GM23338 (cell line): ENCODE results near the gene FOXD1.

Experiments
- CREB1 ChIP-seq: fragments of 250-450 bp; sonication (Bioruptor Pico); IDR thresholded peaks from 2 replicates; pipeline ENCODE4 v1.5.0; 2020; ENCODE audit warnings: low read depth, mild to moderate bottlenecking, moderate library complexity
- EZH2 ChIP-seq: fragments of 200-600 bp; sonication (generic); IDR thresholded peaks from one replicate; pipeline ENCODE4 v1.8.0; 2017; ENCODE audit warnings: antibody characterized with exemption, mild to moderate bottlenecking, low read depth; ENCODE audit not compliant: unreplicated experiment
- EZH2phosphoT487 ChIP-seq: fragments of 200-600 bp; sonication (generic); IDR thresholded peaks from one replicate; pipeline ENCODE4 v1.8.1; 2018; ENCODE audit warnings: antibody characterized with exemption; ENCODE audit not compliant: unreplicated experiment
- JUNB ChIP-seq: IDR thresholded peaks from one replicate; pipeline ENCODE4 v1.6.1; 2016; ENCODE audit warnings: antibody characterized with exemption; ENCODE audit not compliant: unreplicated experiment
- NANOG ChIP-seq: IDR thresholded peaks from 2 replicates; pipeline ENCODE4 v1.6.1; 2016; ENCODE audit warnings: antibody characterized with exemption, borderline replicate concordance
- POLR2AphosphoS5 ChIP-seq: IDR thresholded peaks from 2 replicates; pipeline ENCODE4 v1.6.1; 2016; ENCODE audit warnings: antibody characterized with exemption, low read depth
- STAT1 ChIP-seq: IDR thresholded peaks from one replicate; pipeline ENCODE4 v1.6.1; 2016; ENCODE audit warnings: antibody characterized with exemption; ENCODE audit not compliant: unreplicated experiment
- ZNF114 ChIP-seq: fragments of 250-450 bp; sonication (Bioruptor Pico); IDR thresholded peaks from 2 replicates; pipeline ENCODE4 v1.5.0; 2020; ENCODE audit warnings: mild to moderate bottlenecking, moderate library complexity
- ZNF331 ChIP-seq: fragments of 250-450 bp; sonication (Bioruptor Pico); IDR thresholded peaks from 2 replicates; pipeline ENCODE4 v1.5.0; 2020; ENCODE audit warnings: low read depth, mild to moderate bottlenecking, moderate library complexity
- TF ChIP-seq, protein P1 (sequence below), 2 experiments: fragments of 200-600 bp in 1 of 2; sonication (generic) in 1 of 2; conservative IDR thresholded peaks; 2 replicates each; pipeline versions ENCODE4 v1.5.1 to v1.6.1; 2016 to 2017; ENCODE audit warnings: antibody characterized with exemption in 2 of 2, low read depth in 2 of 2, mild to moderate bottlenecking in 2 of 2, moderate library complexity in 1 of 2
- TF ChIP-seq, protein P2 (sequence below): IDR thresholded peaks from one replicate; pipeline ENCODE4 v1.6.1; 2018; ENCODE audit warnings: antibody characterized with exemption; ENCODE audit not compliant: unreplicated experiment
- TF ChIP-seq, protein P3 (sequence below): IDR thresholded peaks from 2 replicates; pipeline ENCODE4 v1.6.1; 2016; ENCODE audit warnings: antibody characterized with exemption

DNA sequence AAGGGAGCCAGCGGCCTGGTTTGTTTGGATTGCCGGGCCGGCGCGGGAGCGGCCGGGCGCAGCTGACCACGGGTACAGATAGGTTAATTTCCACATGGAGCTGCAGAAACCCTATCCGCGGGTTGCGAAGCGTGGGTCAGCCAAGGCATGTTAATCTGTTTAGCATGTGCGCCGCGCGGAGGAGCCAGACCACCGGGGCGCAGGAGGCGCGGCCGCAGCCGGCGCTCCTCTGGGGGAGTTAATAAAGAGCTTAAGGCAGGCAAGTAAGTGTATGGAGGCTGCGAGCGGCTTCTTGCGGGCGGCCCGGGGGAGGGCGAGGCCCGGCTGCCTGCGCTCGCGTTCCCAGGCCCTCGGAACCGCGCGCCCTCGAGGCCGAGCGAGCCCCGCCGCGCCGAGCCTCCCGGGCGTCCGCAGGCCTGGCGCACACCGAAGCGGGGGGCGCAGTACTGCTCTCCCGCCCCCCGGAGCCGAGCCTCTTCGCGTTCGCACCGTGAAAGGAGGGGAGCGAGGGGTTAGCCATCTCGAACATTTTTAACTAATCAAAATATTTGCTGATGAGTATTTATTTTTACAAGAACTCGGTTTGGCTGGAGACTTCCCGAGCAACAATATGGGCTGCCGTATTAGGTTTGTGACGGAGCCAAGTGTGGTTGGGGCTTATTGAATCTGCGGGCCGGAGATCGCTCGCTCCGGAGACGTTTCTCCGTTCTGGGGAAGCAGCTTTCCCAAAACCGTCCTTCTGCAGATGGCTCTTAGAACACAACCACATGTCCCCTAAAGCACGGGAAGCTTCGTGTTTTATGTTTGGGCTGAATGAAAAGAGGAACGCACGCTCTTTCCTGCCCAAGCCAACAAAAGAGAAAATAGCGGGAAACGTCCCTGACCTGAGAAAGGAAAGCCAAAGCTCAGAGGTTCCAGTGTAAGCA lies 28.8 kb downstream of the FOXD1 start:
- peak; percentile 73 for TF ChIP-seq EZH2
- TF ChIP-seq, protein P1, sequence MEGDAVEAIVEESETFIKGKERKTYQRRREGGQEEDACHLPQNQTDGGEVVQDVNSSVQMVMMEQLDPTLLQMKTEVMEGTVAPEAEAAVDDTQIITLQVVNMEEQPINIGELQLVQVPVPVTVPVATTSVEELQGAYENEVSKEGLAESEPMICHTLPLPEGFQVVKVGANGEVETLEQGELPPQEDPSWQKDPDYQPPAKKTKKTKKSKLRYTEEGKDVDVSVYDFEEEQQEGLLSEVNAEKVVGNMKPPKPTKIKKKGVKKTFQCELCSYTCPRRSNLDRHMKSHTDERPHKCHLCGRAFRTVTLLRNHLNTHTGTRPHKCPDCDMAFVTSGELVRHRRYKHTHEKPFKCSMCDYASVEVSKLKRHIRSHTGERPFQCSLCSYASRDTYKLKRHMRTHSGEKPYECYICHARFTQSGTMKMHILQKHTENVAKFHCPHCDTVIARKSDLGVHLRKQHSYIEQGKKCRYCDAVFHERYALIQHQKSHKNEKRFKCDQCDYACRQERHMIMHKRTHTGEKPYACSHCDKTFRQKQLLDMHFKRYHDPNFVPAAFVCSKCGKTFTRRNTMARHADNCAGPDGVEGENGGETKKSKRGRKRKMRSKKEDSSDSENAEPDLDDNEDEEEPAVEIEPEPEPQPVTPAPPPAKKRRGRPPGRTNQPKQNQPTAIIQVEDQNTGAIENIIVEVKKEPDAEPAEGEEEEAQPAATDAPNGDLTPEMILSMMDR (conservative IDR thresholded peaks at IDR 0.05; ENCODE audit: low read depth in 2 of 2) = no peak
- TF ChIP-seq JUNB = no peak
- no peak for TF ChIP-seq ZNF114 (CRISPR knock-in tag)
- TF ChIP-seq EZH2phosphoT487 = peak; percentile 80
- TF ChIP-seq, protein P2, sequence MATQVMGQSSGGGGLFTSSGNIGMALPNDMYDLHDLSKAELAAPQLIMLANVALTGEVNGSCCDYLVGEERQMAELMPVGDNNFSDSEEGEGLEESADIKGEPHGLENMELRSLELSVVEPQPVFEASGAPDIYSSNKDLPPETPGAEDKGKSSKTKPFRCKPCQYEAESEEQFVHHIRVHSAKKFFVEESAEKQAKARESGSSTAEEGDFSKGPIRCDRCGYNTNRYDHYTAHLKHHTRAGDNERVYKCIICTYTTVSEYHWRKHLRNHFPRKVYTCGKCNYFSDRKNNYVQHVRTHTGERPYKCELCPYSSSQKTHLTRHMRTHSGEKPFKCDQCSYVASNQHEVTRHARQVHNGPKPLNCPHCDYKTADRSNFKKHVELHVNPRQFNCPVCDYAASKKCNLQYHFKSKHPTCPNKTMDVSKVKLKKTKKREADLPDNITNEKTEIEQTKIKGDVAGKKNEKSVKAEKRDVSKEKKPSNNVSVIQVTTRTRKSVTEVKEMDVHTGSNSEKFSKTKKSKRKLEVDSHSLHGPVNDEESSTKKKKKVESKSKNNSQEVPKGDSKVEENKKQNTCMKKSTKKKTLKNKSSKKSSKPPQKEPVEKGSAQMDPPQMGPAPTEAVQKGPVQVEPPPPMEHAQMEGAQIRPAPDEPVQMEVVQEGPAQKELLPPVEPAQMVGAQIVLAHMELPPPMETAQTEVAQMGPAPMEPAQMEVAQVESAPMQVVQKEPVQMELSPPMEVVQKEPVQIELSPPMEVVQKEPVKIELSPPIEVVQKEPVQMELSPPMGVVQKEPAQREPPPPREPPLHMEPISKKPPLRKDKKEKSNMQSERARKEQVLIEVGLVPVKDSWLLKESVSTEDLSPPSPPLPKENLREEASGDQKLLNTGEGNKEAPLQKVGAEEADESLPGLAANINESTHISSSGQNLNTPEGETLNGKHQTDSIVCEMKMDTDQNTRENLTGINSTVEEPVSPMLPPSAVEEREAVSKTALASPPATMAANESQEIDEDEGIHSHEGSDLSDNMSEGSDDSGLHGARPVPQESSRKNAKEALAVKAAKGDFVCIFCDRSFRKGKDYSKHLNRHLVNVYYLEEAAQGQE = no peak
- TF ChIP-seq, protein P3, sequence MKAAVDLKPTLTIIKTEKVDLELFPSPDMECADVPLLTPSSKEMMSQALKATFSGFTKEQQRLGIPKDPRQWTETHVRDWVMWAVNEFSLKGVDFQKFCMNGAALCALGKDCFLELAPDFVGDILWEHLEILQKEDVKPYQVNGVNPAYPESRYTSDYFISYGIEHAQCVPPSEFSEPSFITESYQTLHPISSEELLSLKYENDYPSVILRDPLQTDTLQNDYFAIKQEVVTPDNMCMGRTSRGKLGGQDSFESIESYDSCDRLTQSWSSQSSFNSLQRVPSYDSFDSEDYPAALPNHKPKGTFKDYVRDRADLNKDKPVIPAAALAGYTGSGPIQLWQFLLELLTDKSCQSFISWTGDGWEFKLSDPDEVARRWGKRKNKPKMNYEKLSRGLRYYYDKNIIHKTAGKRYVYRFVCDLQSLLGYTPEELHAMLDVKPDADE = no peak
- TF ChIP-seq STAT1 = no peak
- TF ChIP-seq POLR2AphosphoS5 = no peak
- no peak for TF ChIP-seq CREB1 (CRISPR knock-in tag)
- no peak for TF ChIP-seq ZNF331
- TF ChIP-seq NANOG = no peak
